Neural progenitor cell (in vitro differentiated cells): Measurements from ENCODE around the gene VSTM4.

Experiments used
- EZH2 ChIP-seq: fragments of 200-600 bp; sonication (generic); IDR thresholded peaks from 2 replicates; pipeline ENCODE4 v1.6.1; 2017; ENCODE audit warnings: antibody characterized with exemption, mild to moderate bottlenecking, moderate library complexity
- TF ChIP-seq, protein P1 (sequence below): fragments of 200-600 bp; sonication (generic); IDR thresholded peaks from 2 replicates; pipeline ENCODE4 v1.5.1; 2017; ENCODE audit warnings: antibody characterized with exemption, mild to moderate bottlenecking

- no peak for TF ChIP-seq EZH2
- TF ChIP-seq, protein P1, sequence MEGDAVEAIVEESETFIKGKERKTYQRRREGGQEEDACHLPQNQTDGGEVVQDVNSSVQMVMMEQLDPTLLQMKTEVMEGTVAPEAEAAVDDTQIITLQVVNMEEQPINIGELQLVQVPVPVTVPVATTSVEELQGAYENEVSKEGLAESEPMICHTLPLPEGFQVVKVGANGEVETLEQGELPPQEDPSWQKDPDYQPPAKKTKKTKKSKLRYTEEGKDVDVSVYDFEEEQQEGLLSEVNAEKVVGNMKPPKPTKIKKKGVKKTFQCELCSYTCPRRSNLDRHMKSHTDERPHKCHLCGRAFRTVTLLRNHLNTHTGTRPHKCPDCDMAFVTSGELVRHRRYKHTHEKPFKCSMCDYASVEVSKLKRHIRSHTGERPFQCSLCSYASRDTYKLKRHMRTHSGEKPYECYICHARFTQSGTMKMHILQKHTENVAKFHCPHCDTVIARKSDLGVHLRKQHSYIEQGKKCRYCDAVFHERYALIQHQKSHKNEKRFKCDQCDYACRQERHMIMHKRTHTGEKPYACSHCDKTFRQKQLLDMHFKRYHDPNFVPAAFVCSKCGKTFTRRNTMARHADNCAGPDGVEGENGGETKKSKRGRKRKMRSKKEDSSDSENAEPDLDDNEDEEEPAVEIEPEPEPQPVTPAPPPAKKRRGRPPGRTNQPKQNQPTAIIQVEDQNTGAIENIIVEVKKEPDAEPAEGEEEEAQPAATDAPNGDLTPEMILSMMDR, result no peak
These were observed 20.4 kb upstream of the VSTM4 start for GRCh38 chr10:49135575-49136313.
